ES-I3 (cell line): Measurements from ENCODE around the gene ENDOD1.
"Not testable (repeated sequence)": the region's sequence is repeated elsewhere in the genome, so short reads cannot be mapped to it uniquely, and the experiment has no call there.

ENCODE experiments used
- H3K36me3 ChIP-seq: 2 replicates; pipeline ENCODE4 v1.6.1; 2013; ENCODE audit warnings: mild to moderate bottlenecking, low read length, control low read depth, moderate library complexity; ENCODE audit not compliant: insufficient read depth
- H3K4me1 ChIP-seq: 2 replicates; pipeline ENCODE4 v1.6.1; 2013; ENCODE audit warnings: mild to moderate bottlenecking, control low read depth, low read length; ENCODE audit not compliant: insufficient read depth
- H3K9ac ChIP-seq: 2 replicates; pipeline ENCODE4 v1.6.1; 2013; ENCODE audit warnings: low read depth, mild to moderate bottlenecking, low read length, moderate library complexity
- H3K9me3 ChIP-seq: 2 replicates; pipeline ENCODE4 v1.6.1; 2013; ENCODE audit warnings: mild to moderate bottlenecking, low read length, moderate library complexity; ENCODE audit not compliant: control insufficient read depth, insufficient read depth

Gene ENDOD1

GRCh38 chr11:95135155-95135554 lies 45.5 kb downstream of the ENDOD1 start:
- no peak overlapping the region for H3K9ac ChIP-seq
- no peaks in the 10 kb centered on the region for H3K36me3 ChIP-seq
- no peaks in the 10 kb centered on the region for H3K4me1 ChIP-seq
- H3K9me3 ChIP-seq = no peaks in the 10 kb centered on the region

- no peak overlapping the region for H3K9ac ChIP-seq
- no peaks in the 10 kb centered on the region for H3K36me3 ChIP-seq
- no peaks in the 10 kb centered on the region for H3K4me1 ChIP-seq
- H3K9me3 ChIP-seq = no peaks in the 10 kb centered on the region
These were observed 46.2 kb downstream of the ENDOD1 start for GRCh38 chr11:95135880-95136279.

- H3K4me1 ChIP-seq, H3K9ac ChIP-seq, H3K9me3 ChIP-seq, H3K36me3 ChIP-seq: not testable (repeated sequence)
These were observed 47.1 kb downstream of the ENDOD1 start for GRCh38 chr11:95136747-95137146.

- no peaks in the 10 kb centered on the region for H3K4me1 ChIP-seq
- no peaks in the 10 kb centered on the region for H3K36me3 ChIP-seq
- H3K9ac ChIP-seq = no peak overlapping the region
- no peaks in the 10 kb centered on the region for H3K9me3 ChIP-seq
These were observed 47.7 kb downstream of the ENDOD1 start for GRCh38 chr11:95137299-95137698.

- H3K4me1 ChIP-seq = no peaks in the 10 kb centered on the region
- no peak overlapping the region for H3K9ac ChIP-seq
- H3K36me3 ChIP-seq = no peaks in the 10 kb centered on the region
- no peaks in the 10 kb centered on the region for H3K9me3 ChIP-seq
These were observed 48.8 kb downstream of the ENDOD1 start for GRCh38 chr11:95138448-95138847.

- H3K9ac ChIP-seq = no peak overlapping the region
- no peaks in the 10 kb centered on the region for H3K9me3 ChIP-seq
- no peaks in the 10 kb centered on the region for H3K36me3 ChIP-seq
- H3K4me1 ChIP-seq = no peaks in the 10 kb centered on the region
These were observed 50.9 kb downstream of the ENDOD1 start for GRCh38 chr11:95140397-95141033.

- Histone ChIP-seq H3K36me3 (no peaks in the 10 kb centered on the region), H3K9ac (no peak overlapping the region), H3K9me3 (no peaks in the 10 kb centered on the region), H3K4me1 (no peaks in the 10 kb centered on the region)
These were observed 52.8 kb downstream of the ENDOD1 start for GRCh38 chr11:95142431-95142830.

- Histone ChIP-seq H3K9ac (no peak overlapping the region), H3K4me1 (no peaks in the 10 kb centered on the region; the same call in 1 of the 2 replicates), H3K36me3 (no peaks in the 10 kb centered on the region), H3K9me3 (no peaks in the 10 kb centered on the region)
These were observed 53.5 kb downstream of the ENDOD1 start for GRCh38 chr11:95143106-95143681.

GRCh38 chr11:95144313-95145235 lies 54.9 kb downstream of the ENDOD1 start:
- H3K9me3 ChIP-seq = no peaks in the 10 kb centered on the region
- no peak overlapping the region for H3K9ac ChIP-seq
- H3K36me3 ChIP-seq = no peaks in the 10 kb centered on the region
- no peaks in the 10 kb centered on the region; the same call in 1 of the 2 replicates for H3K4me1 ChIP-seq

- Histone ChIP-seq H3K9ac (no peak overlapping the region), H3K9me3 (no peaks in the 10 kb centered on the region), H3K4me1 (no peaks in the 10 kb centered on the region; the same call in 1 of the 2 replicates), H3K36me3 (no peaks in the 10 kb centered on the region)
These were observed 55.9 kb downstream of the ENDOD1 start for GRCh38 chr11:95145430-95146060.

- no peak overlapping the region for H3K9ac ChIP-seq
- H3K36me3 ChIP-seq = no peaks in the 10 kb centered on the region
- no peaks in the 10 kb centered on the region for H3K9me3 ChIP-seq
- H3K4me1 ChIP-seq = no peaks in the 10 kb centered on the region; the same call in 1 of the 2 replicates
These were observed 57.8 kb downstream of the ENDOD1 start for GRCh38 chr11:95147364-95147905.

- Histone ChIP-seq H3K9me3 (no peaks in the 10 kb centered on the region), H3K4me1 (no peaks in the 10 kb centered on the region; the same call in 1 of the 2 replicates), H3K36me3 (no peaks in the 10 kb centered on the region), H3K9ac (no peak overlapping the region)
These were observed 58.8 kb downstream of the ENDOD1 start for GRCh38 chr11:95148406-95148805.

- Histone ChIP-seq H3K9ac (no peak overlapping the region), H3K9me3 (no peaks in the 10 kb centered on the region), H3K4me1 (no peaks in the 10 kb centered on the region; the same call in 1 of the 2 replicates), H3K36me3 (no peaks in the 10 kb centered on the region)
These were observed 59.3 kb downstream of the ENDOD1 start for GRCh38 chr11:95148938-95149337.
